SK-N-SH (cell line): Measurements from ENCODE around the gene ABLIM2. TPM values are rescaled to one million over a fixed set of nuclear protein-coding genes. Genes with fewer than 3 reads are reported as not detected.

Source experiments
- CTCF ChIA-PET: fragments of 300-600, 350-600 bp; formaldehyde crosslinking; extraction: SDS; loops from one replicate; lab custom pipeline; 2021; lab: Yijun Ruan, JAX
- POLR2A ChIA-PET: fragments of 350-600 bp; sonication (Branson Sonifier 250); formaldehyde crosslinking; extraction: SDS; loops from one replicate; lab custom pipeline; 2020; ENCODE audit warnings: antibody characterized with exemption, inconsistent platforms; lab: Yijun Ruan, JAX
- DNase-seq: peaks from one replicate; pipeline ENCODE4 v3.0.0; 2012
- H2AFZ ChIP-seq: fragments of 200-600 bp; sonication (generic); 2 replicates; pipeline ENCODE4 v1.8.1; 2016; ENCODE audit warnings: antibody characterized with exemption, mild to moderate bottlenecking, low read depth
- H3F3A ChIP-seq: fragments of 200-600 bp; sonication (generic); replicated peaks from 2 replicates; pipeline ENCODE3; 2016; ENCODE audit warnings: antibody characterized with exemption, mild to moderate bottlenecking; ENCODE audit not compliant: insufficient read depth
- H3K27ac ChIP-seq, 2 experiments: fragments of 200-500 bp in 1 of 2; fragments of 200-600 bp in 1 of 2; sonication (Bioruptor generic) in 1 of 2; sonication (generic), shearing (Covaris generic) in 1 of 2; 2 replicates each; pipeline versions ENCODE4 v1.5.1 to v1.6.1; 2014 to 2016; ENCODE audit warnings: low read depth in 2 of 2, inconsistent platforms in 1 of 2, low read length in 1 of 2, mild to moderate bottlenecking in 1 of 2, mixed read lengths in 1 of 2
- H3K27me3 ChIP-seq: fragments of 200-600 bp; sonication (generic), shearing (Covaris generic); 2 replicates; pipeline ENCODE4 v1.6.1; 2016; ENCODE audit warnings: mixed run types; ENCODE audit not compliant: insufficient read depth
- H3K36me3 ChIP-seq, 2 experiments: fragments of 200-500 bp in 1 of 2; fragments of 200-600 bp in 1 of 2; sonication (Bioruptor generic) in 1 of 2; sonication (generic) in 1 of 2; replicated peaks in 1 of 2; 2 replicates each; pipeline versions ENCODE3 to v1.5.1; 2014 to 2016; ENCODE audit warnings: low read length in 1 of 2, mild to moderate bottlenecking in 1 of 2; ENCODE audit not compliant: insufficient read depth in 2 of 2, control insufficient read depth in 1 of 2
- H3K4me1 ChIP-seq, 2 experiments: fragments of 200-500 bp in 1 of 2; fragments of 200-600 bp in 1 of 2; sonication (Bioruptor generic) in 1 of 2; sonication (generic), shearing (Covaris generic) in 1 of 2; 2 replicates each; pipeline versions ENCODE4 v1.5.1 to v1.6.1; 2014 to 2016; ENCODE audit warnings: low read depth in 1 of 2, low read length in 1 of 2, mixed run types in 1 of 2; ENCODE audit not compliant: insufficient read depth in 2 of 2, control insufficient read depth in 1 of 2
- H3K4me2 ChIP-seq: fragments of 200-600 bp; sonication (generic), shearing (Covaris generic); 2 replicates; pipeline ENCODE4 v1.6.1; 2017; ENCODE audit warnings: mixed run types
- H3K4me3 ChIP-seq, 2 experiments: fragments of 200-500 bp in 1 of 2; fragments of 200-600 bp in 1 of 2; sonication (Bioruptor generic) in 1 of 2; sonication (generic), shearing (Covaris generic) in 1 of 2; 2 replicates each; pipeline versions ENCODE4 v1.5.1 to v1.8.1; 2014 to 2016; ENCODE audit warnings: low read depth in 2 of 2, inconsistent platforms in 1 of 2, low read length in 1 of 2, mild to moderate bottlenecking in 1 of 2, mixed read lengths in 1 of 2, moderate library complexity in 1 of 2
- H3K79me2 ChIP-seq: fragments of 200-600 bp; sonication (generic); 2 replicates; pipeline ENCODE4 v1.8.1; 2017; ENCODE audit warnings: mild to moderate bottlenecking; ENCODE audit not compliant: insufficient read depth
- H3K9ac ChIP-seq: fragments of 200-600 bp; sonication (generic); 2 replicates; pipeline ENCODE4 v1.6.1; 2017; ENCODE audit warnings: mixed run types
- H3K9me2 ChIP-seq: fragments of 200-600 bp; sonication (generic); 2 replicates; pipeline ENCODE4 v1.6.1; 2017; ENCODE audit warnings: mixed run types
- H3K9me3 ChIP-seq: fragments of 200-600 bp; sonication (generic); 2 replicates; pipeline ENCODE4 v1.6.1; 2017; ENCODE audit warnings: mixed run types, mild to moderate bottlenecking, moderate library complexity
- H4K20me1 ChIP-seq: fragments of 200-600 bp; sonication (generic); 2 replicates; pipeline ENCODE4 v1.6.1; 2017; ENCODE audit warnings: mild to moderate bottlenecking, mixed run types; ENCODE audit not compliant: insufficient read depth
- EZH2phosphoT487 ChIP-seq: fragments of 200-600 bp; sonication (generic); IDR thresholded peaks from 2 replicates; pipeline ENCODE4 v1.6.1; 2017; ENCODE audit warnings: low read depth, mixed run types, mild to moderate bottlenecking, antibody characterized with exemption, moderate library complexity, borderline replicate concordance
- FOSL2 ChIP-seq: IDR thresholded peaks from 2 replicates; pipeline ENCODE4 v1.4.0; 2012; ENCODE audit warnings: low read depth, mild to moderate bottlenecking, moderate library complexity, borderline replicate concordance
- FOXJ3 ChIP-seq: sonication (generic); formaldehyde crosslinking; IDR thresholded peaks from 2 replicates; pipeline ENCODE4 v1.5.1; 2020; ENCODE audit warnings: mild to moderate bottlenecking, missing genetic modification reagents
- FOXM1 ChIP-seq: IDR thresholded peaks from 2 replicates; pipeline ENCODE4 v1.4.0; 2012; ENCODE audit warnings: low read depth, mild to moderate bottlenecking
- GABPA ChIP-seq: IDR thresholded peaks from 2 replicates; pipeline ENCODE4 v1.4.0; 2012; ENCODE audit warnings: low read depth, mild to moderate bottlenecking
- JUND ChIP-seq: IDR thresholded peaks from 2 replicates; pipeline ENCODE4 v1.4.0; 2012
- MXI1 ChIP-seq: IDR thresholded peaks from 2 replicates; pipeline ENCODE4 v1.6.1; 2012; ENCODE audit warnings: mild to moderate bottlenecking, low read depth, low read length, improper control_type of control experiment
- TCF12 ChIP-seq: IDR thresholded peaks from 2 replicates; pipeline ENCODE4 v1.4.0; 2012
- USF2 ChIP-seq: fragments of 150-350 bp; IDR thresholded peaks from 2 replicates; pipeline ENCODE4 v1.6.1; 2017; ENCODE audit warnings: antibody characterized with exemption, low read length, low read depth, borderline replicate concordance
- YY1 ChIP-seq: IDR thresholded peaks from 2 replicates; pipeline ENCODE4 v1.4.0; 2012; ENCODE audit warnings: low read depth, mild to moderate bottlenecking
- WGBS: methylation state at CpG from one replicate; pipeline ENCODE4 v1.1.6; 2017; ENCODE audit warnings: low lambda C conversion rate; 5-methylcytosine and 5-hydroxymethylcytosine counted together
- polyA plus RNA-seq, 3 experiments: library from polyadenylated mRNA; depleted of rRNA; stranded (reverse); fragments of >200 nt; gene quantifications; 2 replicates each; pipeline ENCODE4 v1.2.3, GENCODE V29; 2012
- TF ChIP-seq, protein P1 (sequence below): IDR thresholded peaks from 2 replicates; pipeline ENCODE4 v1.4.0; 2012; ENCODE audit warnings: low read depth, borderline replicate concordance
- TF ChIP-seq, protein P2 (sequence below): IDR thresholded peaks from 2 replicates; pipeline ENCODE4 v1.6.1; 2012; ENCODE audit warnings: mild to moderate bottlenecking, low read depth, low read length, moderate library complexity

ABLIM2 gene
- polyA plus RNA-seq, 1 of the 3 experiments (the other 2 are of a cell fraction), result 0.53 TPM

DNA sequence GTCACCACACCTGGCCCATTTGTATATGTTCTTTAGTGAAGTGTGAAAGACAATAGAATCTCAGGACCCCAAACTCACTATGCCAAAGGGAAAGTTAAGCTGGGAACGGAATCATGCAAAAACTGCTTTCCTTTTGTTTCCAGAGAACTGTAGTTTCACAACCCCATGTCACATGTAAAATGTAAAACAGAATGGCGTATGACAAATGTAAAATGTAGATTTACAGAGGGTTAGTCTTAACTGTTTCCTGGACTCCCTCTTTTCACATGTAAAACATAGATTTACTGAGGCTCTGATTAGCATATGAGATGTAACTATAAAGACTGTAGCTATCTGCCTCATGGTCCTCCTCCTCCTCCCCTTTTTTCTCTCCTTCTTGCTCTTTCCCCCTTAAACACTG, 66.3 kb downstream of the ABLIM2 start:
- POLR2A ChIA-PET, result no interaction called here
- no peaks in the 10 kb centered on the region for H4K20me1 ChIP-seq
- no peak overlapping the region for H3K4me2 ChIP-seq
- no peak overlapping the region for H3K4me3 ChIP-seq
- no peaks in the 10 kb centered on the region for H3K27me3 ChIP-seq
- no peak for TF ChIP-seq YY1
- H3K79me2 ChIP-seq, result no peaks in the 10 kb centered on the region
- no peak for DNase-seq
- H3F3A ChIP-seq, result no peaks in the 10 kb centered on the region
- H3K27ac ChIP-seq, result no peak overlapping the region
- H3K9ac ChIP-seq, result no peak overlapping the region
- H3K9me3 ChIP-seq, result peaks cover 10% of the 10 kb centered on the region; the same call in 1 of the 2 replicates
- 94% methylated on average over 2 of the region's 2 CpGs for WGBS
- no peak overlapping the region for H2AFZ ChIP-seq
- peaks cover 0 to 1% of the 10 kb centered on the region in 2 experiments; a peak in 1 of 4 replicates for H3K4me1 ChIP-seq
- CTCF ChIA-PET, result no interaction called here
- no peaks in the 10 kb centered on the region for H3K9me2 ChIP-seq
- no peaks in the 10 kb centered on the region for H3K36me3 ChIP-seq

- ChIA-PET POLR2A (no interaction called here), CTCF (no interaction called here)
- Histone ChIP-seq H3K9me3 (peaks cover 10% of the 10 kb centered on the region; the same call in 1 of the 2 replicates), H3K9ac (no peak overlapping the region), H3K4me2 (no peak overlapping the region), H3K4me1 (peaks cover 0 to 9% of the 10 kb centered on the region in 2 experiments; a peak in 1 of 4 replicates), H3K79me2 (no peaks in the 10 kb centered on the region), H3K4me3 (no peak overlapping the region), H3K27me3 (no peaks in the 10 kb centered on the region), H3K9me2 (no peaks in the 10 kb centered on the region), H3K36me3 (no peaks in the 10 kb centered on the region), H3F3A (no peaks in the 10 kb centered on the region), H4K20me1 (no peaks in the 10 kb centered on the region), H2AFZ (no peak overlapping the region), H3K27ac (no peak overlapping the region)
- 62% methylated on average over 12 of the region's 12 CpGs for WGBS
- no peak for DNase-seq
- TF ChIP-seq FOXJ3 (CRISPR knock-in tag) (no peak), USF2 (no peak), JUND (no peak), YY1 (no peak), FOXM1 (no peak), EZH2phosphoT487 (no peak), FOSL2 (no peak), GABPA (no peak), TCF12 (no peak), MXI1 (no peak)
- TF ChIP-seq, protein P1, sequence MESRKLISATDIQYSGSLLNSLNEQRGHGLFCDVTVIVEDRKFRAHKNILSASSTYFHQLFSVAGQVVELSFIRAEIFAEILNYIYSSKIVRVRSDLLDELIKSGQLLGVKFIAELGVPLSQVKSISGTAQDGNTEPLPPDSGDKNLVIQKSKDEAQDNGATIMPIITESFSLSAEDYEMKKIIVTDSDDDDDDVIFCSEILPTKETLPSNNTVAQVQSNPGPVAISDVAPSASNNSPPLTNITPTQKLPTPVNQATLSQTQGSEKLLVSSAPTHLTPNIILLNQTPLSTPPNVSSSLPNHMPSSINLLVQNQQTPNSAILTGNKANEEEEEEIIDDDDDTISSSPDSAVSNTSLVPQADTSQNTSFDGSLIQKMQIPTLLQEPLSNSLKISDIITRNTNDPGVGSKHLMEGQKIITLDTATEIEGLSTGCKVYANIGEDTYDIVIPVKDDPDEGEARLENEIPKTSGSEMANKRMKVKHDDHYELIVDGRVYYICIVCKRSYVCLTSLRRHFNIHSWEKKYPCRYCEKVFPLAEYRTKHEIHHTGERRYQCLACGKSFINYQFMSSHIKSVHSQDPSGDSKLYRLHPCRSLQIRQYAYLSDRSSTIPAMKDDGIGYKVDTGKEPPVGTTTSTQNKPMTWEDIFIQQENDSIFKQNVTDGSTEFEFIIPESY, result no peak
- TF ChIP-seq, protein P2, sequence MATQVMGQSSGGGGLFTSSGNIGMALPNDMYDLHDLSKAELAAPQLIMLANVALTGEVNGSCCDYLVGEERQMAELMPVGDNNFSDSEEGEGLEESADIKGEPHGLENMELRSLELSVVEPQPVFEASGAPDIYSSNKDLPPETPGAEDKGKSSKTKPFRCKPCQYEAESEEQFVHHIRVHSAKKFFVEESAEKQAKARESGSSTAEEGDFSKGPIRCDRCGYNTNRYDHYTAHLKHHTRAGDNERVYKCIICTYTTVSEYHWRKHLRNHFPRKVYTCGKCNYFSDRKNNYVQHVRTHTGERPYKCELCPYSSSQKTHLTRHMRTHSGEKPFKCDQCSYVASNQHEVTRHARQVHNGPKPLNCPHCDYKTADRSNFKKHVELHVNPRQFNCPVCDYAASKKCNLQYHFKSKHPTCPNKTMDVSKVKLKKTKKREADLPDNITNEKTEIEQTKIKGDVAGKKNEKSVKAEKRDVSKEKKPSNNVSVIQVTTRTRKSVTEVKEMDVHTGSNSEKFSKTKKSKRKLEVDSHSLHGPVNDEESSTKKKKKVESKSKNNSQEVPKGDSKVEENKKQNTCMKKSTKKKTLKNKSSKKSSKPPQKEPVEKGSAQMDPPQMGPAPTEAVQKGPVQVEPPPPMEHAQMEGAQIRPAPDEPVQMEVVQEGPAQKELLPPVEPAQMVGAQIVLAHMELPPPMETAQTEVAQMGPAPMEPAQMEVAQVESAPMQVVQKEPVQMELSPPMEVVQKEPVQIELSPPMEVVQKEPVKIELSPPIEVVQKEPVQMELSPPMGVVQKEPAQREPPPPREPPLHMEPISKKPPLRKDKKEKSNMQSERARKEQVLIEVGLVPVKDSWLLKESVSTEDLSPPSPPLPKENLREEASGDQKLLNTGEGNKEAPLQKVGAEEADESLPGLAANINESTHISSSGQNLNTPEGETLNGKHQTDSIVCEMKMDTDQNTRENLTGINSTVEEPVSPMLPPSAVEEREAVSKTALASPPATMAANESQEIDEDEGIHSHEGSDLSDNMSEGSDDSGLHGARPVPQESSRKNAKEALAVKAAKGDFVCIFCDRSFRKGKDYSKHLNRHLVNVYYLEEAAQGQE, result no peak
Observed at GRCh38 chr4:8090744-8091301, 67.8 kb downstream of the ABLIM2 start.
